Epithelial cell of prostate (primary cell): ENCODE results near the gene ITGBL1.
"Not testable (repeated sequence)": the region's sequence is repeated elsewhere in the genome, so short reads cannot be mapped to it uniquely, and the experiment has no call there.

ENCODE experiments used
- DNase-seq: peaks from one replicate; pipeline ENCODE4 v3.0.0-alpha.2; 2011; ENCODE audit warnings: low read depth, low spot score
- H3K27ac ChIP-seq: fragments of 450-650 bp; 2 replicates; pipeline ENCODE4 v1.5.1; 2017; ENCODE audit warnings: mild to moderate bottlenecking

The ITGBL1 gene

DNA sequence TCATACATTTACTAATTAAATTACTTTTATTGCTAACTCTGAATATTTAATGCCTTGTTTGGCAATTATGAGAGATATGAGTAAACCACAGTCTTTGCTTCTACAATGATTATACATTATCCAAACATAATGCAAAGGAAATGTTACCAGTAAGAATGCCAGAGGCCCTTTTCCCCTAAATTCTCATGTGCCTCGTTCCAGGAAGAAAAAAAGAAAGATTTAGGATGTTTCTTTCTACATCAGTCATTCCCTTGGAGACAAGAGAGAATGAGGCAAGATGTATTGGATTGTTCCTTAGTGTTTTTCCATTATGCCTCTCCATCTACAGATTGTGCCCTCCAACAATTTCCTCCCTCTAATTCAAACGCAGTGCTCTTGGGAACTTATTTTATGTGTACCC lies 50.1 kb downstream of the ITGBL1 start:
- no peak for DNase-seq
- H3K27ac ChIP-seq, result no peak overlapping the region

DNA sequence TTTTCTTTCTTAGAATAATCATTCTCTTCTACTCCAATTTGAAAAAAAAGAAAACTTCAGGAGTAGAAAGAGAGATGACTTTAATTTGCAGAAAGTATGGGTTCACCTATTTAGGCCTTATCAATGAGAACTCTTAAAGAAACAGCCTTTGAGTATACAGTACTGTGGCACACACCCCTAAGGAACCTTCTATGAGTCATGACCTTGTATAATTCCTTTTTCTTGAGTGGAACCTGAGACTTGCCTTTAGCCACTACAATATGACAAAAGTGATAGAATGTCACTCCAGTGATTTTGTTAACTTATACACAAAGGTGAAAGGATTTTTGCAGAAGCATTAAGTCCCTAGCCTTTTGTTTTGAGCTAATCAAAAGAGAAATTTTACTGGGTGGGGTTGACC lies 58.7 kb downstream of the ITGBL1 start:
- DNase-seq, result no peak
- no peak overlapping the region for H3K27ac ChIP-seq

DNA sequence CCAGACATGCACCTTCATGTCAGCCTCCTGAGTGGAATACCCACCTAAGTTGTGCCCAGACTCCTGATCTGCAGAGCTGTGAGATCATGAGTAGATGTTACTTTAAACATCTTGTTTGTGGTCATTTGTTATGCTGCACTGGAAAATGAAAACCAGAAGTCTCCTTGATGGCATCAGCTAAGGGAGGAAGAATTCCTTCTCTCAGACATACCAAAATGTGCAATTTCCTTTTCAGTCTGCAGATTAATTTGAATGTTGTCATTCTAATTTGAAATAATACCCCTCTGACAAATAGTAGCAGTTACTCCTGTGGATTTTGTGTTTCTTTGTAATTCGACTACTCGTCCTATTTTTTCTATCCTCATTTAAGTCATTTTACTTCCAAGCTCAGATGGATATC lies 59.3 kb downstream of the ITGBL1 start:
- H3K27ac ChIP-seq, result no peak overlapping the region
- DNase-seq, result no peak

DNA sequence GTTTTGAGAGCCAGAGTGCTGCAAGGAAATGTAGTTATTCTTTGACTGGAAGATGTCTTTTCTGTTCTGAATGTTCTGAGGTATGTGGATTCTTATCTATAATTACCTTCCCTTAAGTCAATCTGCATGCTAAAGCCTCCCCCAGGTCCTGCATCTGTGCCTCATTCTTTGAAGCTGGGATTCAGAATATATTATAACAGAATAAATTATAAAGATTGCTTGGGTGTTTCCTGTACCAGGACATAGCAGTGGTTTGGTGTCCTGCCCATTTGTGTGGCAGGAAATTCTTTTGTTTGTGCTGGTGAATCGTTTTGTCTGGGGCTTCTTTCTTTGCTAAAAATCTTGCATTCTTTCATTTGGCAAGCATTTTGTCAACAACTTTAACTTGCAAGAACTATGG lies 60.2 kb downstream of the ITGBL1 start:
- no peak for DNase-seq
- H3K27ac ChIP-seq, result no peak overlapping the region

DNA sequence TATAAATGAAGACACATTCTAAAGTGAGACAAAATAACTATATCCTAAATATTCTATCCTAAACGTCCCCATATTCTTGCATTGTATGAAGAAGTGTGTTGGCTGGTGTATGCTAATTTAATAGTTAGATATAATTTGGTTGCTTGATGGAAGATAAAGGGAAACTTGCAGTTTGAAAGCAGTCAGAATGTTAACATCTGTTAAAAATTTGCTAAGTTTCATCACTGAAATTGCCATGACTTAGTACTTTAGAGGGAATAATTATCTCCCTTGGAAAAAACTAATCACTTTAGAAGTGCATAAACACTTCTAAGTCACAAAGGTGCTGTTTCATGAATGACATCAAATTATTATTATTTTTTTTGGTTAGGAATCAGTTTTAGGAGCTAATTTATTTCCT lies 61.6 kb downstream of the ITGBL1 start:
- no peak overlapping the region for H3K27ac ChIP-seq
- DNase-seq, result no peak

DNA sequence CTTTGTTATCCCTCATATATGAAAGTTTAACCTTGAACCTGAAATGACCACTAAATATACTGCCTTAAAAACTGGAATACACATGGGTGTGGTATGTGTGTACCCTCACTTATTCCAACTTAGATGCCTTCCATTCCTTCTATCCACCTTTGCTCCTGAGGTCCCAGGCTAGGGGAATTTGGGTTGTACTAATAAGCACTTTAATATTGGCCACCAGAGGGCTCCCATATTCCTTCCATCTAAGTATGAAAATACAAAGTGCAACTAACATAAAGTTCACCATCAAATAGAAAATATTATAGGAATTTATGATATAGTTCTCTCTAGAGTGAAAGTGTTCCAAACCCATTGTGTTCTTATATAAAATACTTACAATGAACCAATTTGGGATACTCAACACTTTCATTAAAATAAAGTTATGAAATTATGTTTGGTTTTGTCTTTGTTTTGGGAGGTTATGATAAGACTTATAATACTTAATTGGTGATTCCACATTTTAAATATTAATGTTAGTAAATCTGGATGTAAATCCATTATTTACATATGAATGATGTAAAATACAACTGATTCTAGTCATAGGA lies 62.3 kb downstream of the ITGBL1 start:
- no peak for DNase-seq

DNA sequence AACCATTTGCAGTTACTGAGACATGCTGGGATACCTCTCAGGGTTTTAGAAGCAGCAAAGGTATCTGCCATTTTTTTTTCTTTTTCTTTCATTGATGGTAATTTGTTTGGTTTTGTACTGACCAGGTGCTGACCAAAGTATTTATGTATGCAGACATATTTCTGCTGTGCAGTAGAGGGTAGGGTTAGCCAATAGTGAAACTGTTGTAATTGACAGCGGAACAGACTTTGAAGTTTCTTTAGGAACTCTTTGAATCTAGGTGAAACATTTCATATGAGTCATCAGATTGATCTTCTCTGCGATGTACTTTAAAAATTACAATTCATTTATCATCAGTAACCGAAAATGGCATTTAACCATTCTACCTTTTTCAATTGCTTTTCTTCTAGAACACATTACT lies 63.0 kb downstream of the ITGBL1 start:
- no peak overlapping the region for H3K27ac ChIP-seq
- DNase-seq, result no peak

More for the DNA sequence above, 62.3 kb downstream of the ITGBL1 start:
- no peak overlapping the region for H3K27ac ChIP-seq

DNA sequence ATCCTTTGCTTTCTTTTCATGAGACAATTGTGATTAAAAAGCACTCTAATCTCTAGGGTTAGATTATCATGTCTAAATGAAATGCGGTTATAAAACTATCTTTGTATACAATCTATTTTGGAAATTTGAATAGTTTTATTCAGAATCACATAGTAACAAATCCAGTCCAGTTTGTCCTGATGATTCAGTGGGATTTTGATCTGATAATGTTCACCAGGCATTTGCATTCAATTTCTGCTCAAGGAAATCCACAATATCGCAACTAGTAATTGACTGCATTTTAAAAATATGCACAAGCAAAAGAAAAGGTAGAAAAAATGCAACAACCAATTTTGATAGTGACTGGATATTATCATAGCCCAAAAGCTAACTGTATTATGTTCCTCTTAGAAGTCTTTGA lies 63.8 kb downstream of the ITGBL1 start:
- no peak for DNase-seq
- H3K27ac ChIP-seq, result no peak overlapping the region

DNA sequence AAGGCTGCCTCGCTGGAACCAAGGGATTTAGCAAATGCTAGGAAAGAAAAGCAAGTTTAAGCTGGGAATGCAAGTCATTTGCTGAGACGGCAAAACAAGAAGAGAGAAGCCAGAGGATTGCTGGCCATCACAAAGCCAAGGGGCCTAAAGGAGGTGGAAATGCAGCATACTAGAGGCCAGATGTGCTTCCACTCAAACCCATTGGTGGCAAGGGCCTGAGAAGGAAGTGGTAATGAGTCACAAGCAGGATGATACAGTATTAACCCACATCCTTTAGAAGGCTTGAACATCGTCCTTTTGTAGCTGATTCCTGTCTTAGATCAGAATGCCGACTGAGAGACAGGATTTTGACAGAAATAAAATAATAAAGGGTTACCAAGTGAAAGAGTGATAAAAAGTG lies 68.2 kb downstream of the ITGBL1 start:
- DNase-seq, result no peak
- H3K27ac ChIP-seq, result no peak overlapping the region

DNA sequence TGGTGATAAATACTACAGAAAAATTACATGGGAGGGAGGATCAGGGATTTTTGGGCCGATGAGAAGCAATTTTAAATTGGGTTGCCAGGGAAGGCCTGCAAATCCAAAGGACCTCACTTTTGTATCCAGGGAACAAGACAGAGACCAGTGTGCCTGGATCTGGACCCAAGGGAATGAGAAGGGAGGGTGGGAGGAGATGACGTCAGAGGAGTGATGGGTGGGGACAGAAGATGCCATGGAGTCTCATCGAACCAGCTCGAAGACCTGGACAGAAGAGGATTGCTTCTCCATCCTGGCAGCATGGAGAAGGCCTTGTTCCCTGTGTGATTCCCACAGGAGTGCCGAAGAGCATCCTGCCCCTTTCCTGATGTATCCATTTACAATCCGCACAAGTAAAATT lies 68.9 kb downstream of the ITGBL1 start:
- no peak overlapping the region for H3K27ac ChIP-seq
- DNase-seq, result no peak

DNA sequence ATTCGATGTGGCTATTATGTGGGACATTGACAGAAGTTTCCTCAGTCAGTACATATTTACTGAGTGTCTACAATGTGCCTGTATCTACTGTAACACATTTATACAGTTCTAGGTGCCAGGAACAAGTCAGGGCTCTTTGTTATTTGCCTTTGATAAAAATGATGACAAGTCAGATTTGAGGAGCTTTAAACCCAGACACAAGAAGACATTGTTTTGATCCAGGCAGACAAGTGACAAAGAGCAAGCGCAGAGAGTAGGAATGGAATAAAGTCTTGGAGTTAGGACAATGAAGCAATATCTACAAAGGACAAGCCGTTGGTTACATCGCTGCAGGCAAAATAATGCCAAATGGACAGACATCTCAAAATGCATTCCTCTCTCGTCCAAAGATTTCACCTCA lies 70.1 kb downstream of the ITGBL1 start:
- no peak for DNase-seq
- H3K27ac ChIP-seq, result no peak overlapping the region

DNA sequence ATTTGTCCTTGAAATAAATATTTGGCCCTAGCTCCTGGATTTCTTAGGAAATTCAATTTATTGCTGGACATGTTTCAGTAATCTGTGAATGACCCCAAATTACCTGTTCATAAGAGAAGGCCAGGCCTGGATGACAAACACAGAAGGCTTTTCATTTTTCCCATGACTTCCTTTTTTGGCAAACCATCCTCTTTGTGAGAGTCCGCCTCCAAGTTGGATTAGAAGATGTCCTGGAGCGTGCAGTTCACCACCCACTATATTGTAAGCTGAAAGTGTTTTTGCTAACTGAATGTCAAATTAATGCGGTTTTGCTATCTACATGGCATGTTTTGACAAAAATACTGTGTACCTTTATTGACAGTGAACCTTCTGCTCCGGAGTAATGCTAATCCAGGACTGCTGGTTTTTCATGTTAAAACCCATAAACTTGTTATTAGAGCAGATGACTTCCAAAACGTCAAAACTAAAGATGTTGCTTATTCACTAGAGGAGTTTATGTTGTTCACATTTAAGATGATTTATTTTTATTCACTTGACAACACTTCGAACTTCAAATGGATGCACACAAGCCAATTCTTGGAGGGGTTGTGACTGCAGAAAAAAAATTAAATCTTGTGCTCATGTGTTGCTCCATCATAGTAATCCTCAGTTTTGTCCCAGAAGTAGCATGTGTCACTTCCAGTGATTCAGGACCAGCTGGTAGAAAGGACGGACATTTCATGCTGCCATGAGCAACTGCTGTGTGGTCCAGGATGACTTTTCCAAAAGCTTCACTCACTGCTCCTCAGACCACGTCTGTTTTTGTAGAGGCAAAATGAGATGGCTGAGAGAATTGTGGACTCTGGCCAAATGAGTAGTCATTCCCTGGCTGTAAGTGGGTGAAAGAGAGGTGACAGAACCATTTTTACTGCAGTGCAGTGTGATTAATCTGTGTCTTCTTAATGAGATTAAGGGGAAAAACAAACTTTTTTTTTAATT lies 71.0 kb downstream of the ITGBL1 start:
- peak; percentile 14 for DNase-seq

DNA sequence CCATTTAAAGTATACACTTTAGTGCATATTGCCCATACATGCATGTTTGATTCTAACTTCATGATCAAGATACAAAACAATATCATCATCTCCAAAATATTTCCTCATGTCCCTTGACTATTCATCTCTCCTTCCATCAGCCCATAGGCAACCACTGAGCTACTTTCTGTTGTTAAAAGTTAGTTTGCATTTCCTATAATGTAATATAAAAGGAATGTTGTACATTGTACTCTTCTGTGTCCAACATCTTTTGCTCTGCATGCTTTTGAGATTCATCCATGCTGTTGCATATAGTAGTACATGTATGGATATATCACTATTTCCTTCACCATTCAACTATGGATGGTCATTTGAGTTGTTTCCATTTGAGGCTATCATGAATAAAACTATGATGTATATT lies 74.7 kb downstream of the ITGBL1 start:
- no peak overlapping the region for H3K27ac ChIP-seq
- no peak for DNase-seq

More for the DNA sequence above, 71.0 kb downstream of the ITGBL1 start:
- H3K27ac ChIP-seq, result no peak overlapping the region

DNA sequence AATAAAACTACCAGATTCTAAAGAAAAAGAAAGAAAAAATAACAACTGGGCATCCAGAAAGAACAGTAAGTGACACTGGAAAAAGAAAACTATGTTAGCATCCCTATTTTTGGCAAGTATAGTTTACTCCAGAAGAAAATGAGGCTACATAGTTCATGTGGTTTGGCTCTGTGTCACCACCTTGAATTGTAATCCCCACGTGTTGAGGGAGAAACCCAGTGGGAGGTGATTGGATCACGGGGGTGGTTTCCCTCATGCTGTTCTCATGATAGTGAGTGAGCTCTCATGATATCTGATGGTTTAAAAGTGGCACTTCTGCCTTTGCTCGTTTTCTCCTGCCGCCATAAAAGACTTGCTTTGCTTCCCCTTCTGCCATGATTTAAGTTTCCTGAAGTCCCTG lies 76.9 kb downstream of the ITGBL1 start:
- peak; percentile 14 for DNase-seq

DNA sequence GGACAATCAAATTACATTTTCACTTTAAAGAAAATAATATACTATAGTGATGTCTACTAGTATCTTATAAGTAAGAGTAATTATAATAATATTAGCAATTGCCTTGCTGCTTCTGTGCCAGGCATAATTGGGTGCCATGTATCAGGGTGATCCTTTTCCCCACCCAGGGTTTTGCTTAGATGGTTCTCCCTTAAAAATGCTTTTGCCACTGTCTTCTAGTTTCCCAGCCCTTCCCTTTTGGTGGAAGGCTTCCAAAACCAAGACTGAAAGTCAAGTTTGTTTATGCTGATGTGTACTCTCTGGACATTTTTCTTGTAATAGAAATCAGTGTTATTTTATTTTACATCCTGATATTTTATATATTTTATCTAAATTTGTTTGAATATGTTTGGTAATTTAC lies 77.8 kb downstream of the ITGBL1 start:
- H3K27ac ChIP-seq, result no peak overlapping the region
- DNase-seq, result no peak

More for the DNA sequence above, 76.9 kb downstream of the ITGBL1 start:
- no peak overlapping the region for H3K27ac ChIP-seq

DNA sequence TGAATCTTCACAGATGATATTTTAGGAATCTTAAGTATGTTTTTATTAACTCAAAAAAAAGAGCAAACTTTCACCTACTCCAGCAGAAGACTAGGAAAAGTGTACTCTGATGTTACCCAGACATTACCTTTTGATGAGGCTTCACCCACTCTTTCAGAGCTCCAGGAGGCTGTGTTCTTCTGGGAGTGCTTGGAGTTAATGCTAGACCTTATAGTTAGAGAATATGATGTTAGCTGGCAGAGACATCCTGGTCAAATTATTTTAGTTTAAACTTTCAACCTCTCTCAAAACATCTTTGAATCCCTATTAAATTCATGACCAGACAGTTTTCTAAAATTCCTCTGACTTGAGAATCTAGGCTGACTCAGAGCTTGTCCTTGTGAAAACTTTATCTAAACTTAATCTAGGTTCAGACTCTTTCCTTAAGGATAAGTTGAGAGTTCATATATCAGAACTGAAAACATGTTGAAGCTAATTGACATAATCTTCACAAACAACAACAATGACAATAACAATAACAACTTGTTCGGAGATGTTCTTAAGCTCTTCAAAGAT lies 82.8 kb downstream of the ITGBL1 start:
- DNase-seq, result no peak
- H3K27ac ChIP-seq, result no peak overlapping the region

DNA sequence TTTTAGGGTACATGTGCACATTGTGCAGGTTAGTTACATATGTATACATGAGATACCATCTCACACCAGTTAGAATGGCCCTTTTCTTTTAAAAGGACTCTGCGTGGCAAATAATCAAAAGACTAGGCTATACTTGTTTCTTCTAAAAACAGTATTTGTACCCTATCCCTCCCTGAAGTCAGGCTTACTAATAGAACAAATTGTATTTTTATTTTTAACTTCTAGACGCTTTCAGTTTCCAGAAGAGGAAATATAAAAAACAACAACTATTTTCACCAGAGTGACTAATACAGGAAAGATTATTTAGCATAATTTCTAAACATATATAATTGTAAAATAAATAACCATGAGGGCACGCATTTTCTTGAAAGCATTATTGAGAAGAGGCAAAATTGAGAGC lies 83.6 kb downstream of the ITGBL1 start:
- no peak overlapping the region for H3K27ac ChIP-seq
- no peak for DNase-seq

DNA sequence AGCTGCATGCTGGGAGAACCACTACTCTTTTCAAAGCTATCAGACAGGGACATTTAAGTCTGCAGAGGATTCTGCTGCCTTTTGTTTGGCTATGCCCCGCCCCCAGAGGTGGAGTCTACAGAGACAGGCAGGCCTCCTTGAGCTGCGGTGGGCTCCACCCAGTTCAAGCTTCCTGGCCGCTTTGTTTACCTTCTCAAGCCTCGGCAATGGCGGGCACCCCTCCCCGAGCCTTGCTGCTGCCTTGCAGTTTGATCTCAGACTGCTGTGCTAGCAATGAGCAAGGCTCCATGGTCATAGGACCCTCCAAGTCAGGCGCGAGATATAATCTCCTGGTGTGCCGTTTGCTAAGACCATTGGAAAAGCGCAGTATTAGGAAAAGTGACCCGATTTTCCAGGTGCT lies 92.1 kb downstream of the ITGBL1 start:
- DNase-seq, H3K27ac ChIP-seq: not testable (repeated sequence)

DNA sequence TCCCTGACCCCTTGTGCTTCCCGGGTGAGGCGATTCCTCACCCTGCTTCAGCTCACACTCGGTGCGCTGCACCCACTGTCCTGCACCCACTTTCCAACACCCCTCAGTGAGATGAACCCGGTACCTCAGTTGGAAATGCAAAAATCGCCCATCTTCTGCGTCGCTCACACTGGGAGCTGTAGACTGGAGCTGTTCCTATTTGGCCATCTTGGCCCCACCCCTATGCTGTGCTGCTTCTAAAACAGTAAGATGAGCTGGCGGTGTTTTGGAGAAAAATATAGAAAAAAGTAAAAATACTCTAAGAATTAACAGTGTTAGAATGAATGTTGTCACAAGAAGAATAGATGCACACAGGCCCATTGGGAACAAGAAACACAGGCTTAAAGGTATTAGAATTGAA lies 92.5 kb downstream of the ITGBL1 start:
- H3K27ac ChIP-seq, result no peak overlapping the region
- no peak for DNase-seq

DNA sequence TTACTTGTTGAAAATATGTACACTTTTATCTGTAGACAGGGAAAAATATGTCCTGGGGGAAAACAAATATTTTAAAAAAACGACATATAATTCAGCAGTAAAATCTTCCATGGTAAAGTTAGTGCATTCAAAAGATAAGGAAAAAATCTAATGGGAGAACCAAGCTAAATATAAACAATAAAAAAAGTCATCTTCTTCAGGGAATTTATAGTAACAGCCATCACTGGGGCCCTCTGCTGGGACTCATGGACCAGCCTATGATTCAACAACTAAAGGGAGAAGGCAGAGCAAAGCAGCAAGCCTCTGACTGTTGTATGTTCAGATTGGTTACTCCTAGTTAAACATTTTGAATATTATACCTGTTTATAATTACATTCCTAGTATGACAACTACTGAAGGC lies 93.0 kb downstream of the ITGBL1 start:
- DNase-seq, result no peak
- H3K27ac ChIP-seq, result no peak overlapping the region

DNA sequence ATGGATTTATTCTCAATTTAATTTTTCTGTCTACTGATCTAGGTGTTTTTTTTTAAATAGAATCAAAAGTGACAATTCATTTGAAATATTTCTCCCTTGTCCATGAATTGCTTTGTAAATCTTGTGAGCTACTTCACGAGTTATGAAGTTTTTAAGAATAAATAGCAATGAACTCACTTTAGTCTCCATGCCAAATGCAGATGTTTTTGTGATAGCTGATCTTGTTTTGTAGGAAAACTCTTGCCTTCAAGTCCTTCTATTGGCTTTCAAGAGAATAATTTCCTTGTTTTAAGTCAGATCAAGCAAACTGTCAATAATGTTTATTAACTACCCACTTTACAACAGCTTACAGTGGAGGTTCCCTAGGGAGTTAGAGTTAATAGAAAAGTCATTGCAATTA lies 99.8 kb downstream of the ITGBL1 start:
- no peak overlapping the region for H3K27ac ChIP-seq
- no peak for DNase-seq
